ENCODE results near the gene SBDS. TPM values are rescaled to one million over a fixed set of nuclear protein-coding genes. Genes with fewer than 3 reads are reported as not detected.
A peak's percentile ranks its signal among the peaks of the same experiment; 100 is the strongest.

SBDS gene
- total RNA-seq, 1 donor from 2014 or later, result 83.5 TPM

DNA sequence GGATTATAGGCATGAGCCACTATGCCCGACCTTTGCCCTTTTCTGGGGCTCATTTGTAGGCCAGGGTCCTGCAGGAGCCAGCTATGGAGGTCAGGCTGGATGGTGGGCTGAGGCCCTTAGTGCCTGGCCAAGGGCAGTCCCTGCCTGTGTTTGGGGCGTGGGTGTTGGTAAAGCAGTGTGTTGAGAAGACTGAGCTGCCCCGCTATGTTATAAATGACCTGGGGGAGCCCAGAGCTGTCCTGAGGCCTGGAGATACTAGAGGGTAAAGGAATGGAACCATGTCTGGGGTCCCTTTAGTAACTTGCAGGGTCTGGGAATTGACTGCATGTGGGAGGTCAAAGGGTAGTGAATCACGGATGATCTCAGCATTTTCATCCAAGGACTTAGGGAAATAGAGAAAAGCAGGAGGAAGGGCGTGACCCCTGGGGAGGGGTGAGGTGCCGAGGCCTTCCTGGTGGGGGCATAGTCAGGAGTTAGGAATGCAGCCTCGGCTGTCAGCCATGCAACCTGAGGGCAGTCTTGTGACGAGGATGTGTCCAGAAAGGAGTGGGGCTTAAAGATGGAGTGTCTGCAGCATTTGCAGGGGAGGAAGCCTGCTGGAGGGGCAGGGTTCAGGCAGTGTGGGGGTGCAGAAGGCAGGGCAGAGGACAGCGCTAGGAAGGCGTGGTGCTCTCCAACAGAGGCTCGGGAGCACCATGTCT, 42.9 kb downstream of the SBDS start:
- peak; percentile 75 for DNase-seq (ENCODE audit: low read depth)
- TF ChIP-seq, protein P1, sequence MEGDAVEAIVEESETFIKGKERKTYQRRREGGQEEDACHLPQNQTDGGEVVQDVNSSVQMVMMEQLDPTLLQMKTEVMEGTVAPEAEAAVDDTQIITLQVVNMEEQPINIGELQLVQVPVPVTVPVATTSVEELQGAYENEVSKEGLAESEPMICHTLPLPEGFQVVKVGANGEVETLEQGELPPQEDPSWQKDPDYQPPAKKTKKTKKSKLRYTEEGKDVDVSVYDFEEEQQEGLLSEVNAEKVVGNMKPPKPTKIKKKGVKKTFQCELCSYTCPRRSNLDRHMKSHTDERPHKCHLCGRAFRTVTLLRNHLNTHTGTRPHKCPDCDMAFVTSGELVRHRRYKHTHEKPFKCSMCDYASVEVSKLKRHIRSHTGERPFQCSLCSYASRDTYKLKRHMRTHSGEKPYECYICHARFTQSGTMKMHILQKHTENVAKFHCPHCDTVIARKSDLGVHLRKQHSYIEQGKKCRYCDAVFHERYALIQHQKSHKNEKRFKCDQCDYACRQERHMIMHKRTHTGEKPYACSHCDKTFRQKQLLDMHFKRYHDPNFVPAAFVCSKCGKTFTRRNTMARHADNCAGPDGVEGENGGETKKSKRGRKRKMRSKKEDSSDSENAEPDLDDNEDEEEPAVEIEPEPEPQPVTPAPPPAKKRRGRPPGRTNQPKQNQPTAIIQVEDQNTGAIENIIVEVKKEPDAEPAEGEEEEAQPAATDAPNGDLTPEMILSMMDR (conservative IDR thresholded peaks at IDR 0.05; ENCODE audit: low read depth, low read length), result peak; percentile 5
- H3K4me3 ChIP-seq (ENCODE audit: low read depth, low read length), result no peak overlapping the region

- no peak for DNase-seq (ENCODE audit: low read depth)
- H3K4me3 ChIP-seq (ENCODE audit: low read depth, low read length), result no peak overlapping the region
- TF ChIP-seq, protein P1 (conservative IDR thresholded peaks at IDR 0.05; ENCODE audit: low read depth, low read length), result no peak
Observed at GRCh38 chr7:66950763-66951162, 44.6 kb downstream of the SBDS start.

DNA sequence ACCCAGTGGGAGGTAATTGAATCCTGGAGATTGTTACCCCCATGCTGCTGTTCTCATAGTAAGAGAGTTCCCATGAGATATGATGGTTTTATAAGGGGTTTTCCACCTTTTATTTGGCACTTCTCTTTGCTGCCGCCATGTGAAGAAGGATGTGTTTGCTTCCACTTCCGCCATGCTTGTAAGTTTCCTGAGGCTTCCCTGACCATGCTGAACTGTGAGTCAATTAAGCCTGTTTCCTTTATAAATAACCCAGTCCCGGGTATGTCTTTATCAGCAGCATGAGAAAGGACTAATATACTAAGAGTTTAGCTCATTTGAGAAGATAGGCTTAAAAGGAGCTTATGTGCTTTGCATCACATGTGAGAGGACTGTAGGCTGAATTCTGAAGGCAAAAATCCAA, 45.1 kb downstream of the SBDS start:
- TF ChIP-seq, protein P1 (conservative IDR thresholded peaks at IDR 0.05; ENCODE audit: low read depth, low read length), result no peak
- H3K4me3 ChIP-seq (ENCODE audit: low read depth, low read length), result no peak overlapping the region
- DNase-seq (ENCODE audit: low read depth), result no peak

- no peak overlapping the region for H3K4me3 ChIP-seq (ENCODE audit: low read depth, low read length)
- TF ChIP-seq, protein P1 (conservative IDR thresholded peaks at IDR 0.05; ENCODE audit: low read depth, low read length), result no peak
- no peak for DNase-seq (ENCODE audit: low read depth)
Observed at GRCh38 chr7:66948480-66949109, 46.8 kb downstream of the SBDS start.

- TF ChIP-seq, protein P1 (conservative IDR thresholded peaks at IDR 0.05; ENCODE audit: low read depth, low read length), result no peak
- DNase-seq (ENCODE audit: low read depth), result no peak
- H3K4me3 ChIP-seq (ENCODE audit: low read depth, low read length), result no peak overlapping the region
Observed at GRCh38 chr7:66946545-66946944, 48.8 kb downstream of the SBDS start.

- no peak for DNase-seq (ENCODE audit: low read depth)
- TF ChIP-seq, protein P1 (conservative IDR thresholded peaks at IDR 0.05; ENCODE audit: low read depth, low read length), result no peak
- no peak overlapping the region for H3K4me3 ChIP-seq (ENCODE audit: low read depth, low read length)
Observed at GRCh38 chr7:66939325-66939724, 56.1 kb downstream of the SBDS start.

- DNase-seq (ENCODE audit: low read depth), result no peak
- TF ChIP-seq, protein P1 (conservative IDR thresholded peaks at IDR 0.05; ENCODE audit: low read depth, low read length), result no peak
- no peak overlapping the region for H3K4me3 ChIP-seq (ENCODE audit: low read depth, low read length)
Observed at GRCh38 chr7:66937940-66938339, 57.4 kb downstream of the SBDS start.

All from epithelial cell of proximal tubule (primary cell).